A673 (cell line): ENCODE data around the gene KMT2C. TPM values are rescaled to one million over a fixed set of nuclear protein-coding genes. Genes with fewer than 3 reads are reported as not detected.

Source experiments
- BruUV-seq: library from RNA; stranded (reverse); fragments of 400-500 nt; replicated peaks from 2 replicates; lab custom pipeline; 2021; lab: Mats Ljungman, UMichigan
- CTCF ChIA-PET: fragments of 300-600 bp; sonication (Branson Sonifier 250); formaldehyde crosslinking; loops from one replicate; lab custom pipeline; 2022; ENCODE audit warnings: antibody characterized with exemption; lab: Charles Lee
- POLR2A ChIA-PET: fragments of 300-600 bp; sonication (Branson Sonifier 250); formaldehyde crosslinking; loops from one replicate; lab custom pipeline; 2022; ENCODE audit warnings: antibody characterized with exemption; ENCODE audit not compliant: low non-redundant PET; lab: Charles Lee
- DNase-seq: peaks from one replicate; pipeline ENCODE4 v3.0.0-alpha.2; 2015; ENCODE audit warnings: low spot score
- H3K27ac ChIP-seq: fragments of 200-600 bp; sonication (generic); 2 replicates; pipeline ENCODE4 v1.5.1; 2016; ENCODE audit warnings: mixed run types, low read depth, mild to moderate bottlenecking, mixed read lengths, antibody characterized with exemption, low read length; ENCODE audit not compliant: poor library complexity, severe bottlenecking
- H3K27me3 ChIP-seq: fragments of 200-600 bp; sonication (generic); replicated peaks from 2 replicates; pipeline ENCODE4 v1.6.1; 2017; ENCODE audit warnings: mixed run types, low read depth, mild to moderate bottlenecking, mixed read lengths, antibody characterized with exemption, low read length; ENCODE audit not compliant: insufficient read depth, poor library complexity
- H3K36me3 ChIP-seq: fragments of 200-600 bp; sonication (generic); 2 replicates; pipeline ENCODE4 v1.6.1; 2016; ENCODE audit warnings: mixed run types, mild to moderate bottlenecking, mixed read lengths, antibody characterized with exemption, low read length; ENCODE audit not compliant: insufficient read depth, poor library complexity, severe bottlenecking
- H3K4me1 ChIP-seq: fragments of 200-600 bp; sonication (generic); 2 replicates; pipeline ENCODE4 v1.6.1; 2017; ENCODE audit warnings: mixed run types, mild to moderate bottlenecking, mixed read lengths, antibody characterized with exemption, low read length; ENCODE audit not compliant: insufficient read depth, poor library complexity, severe bottlenecking
- H3K4me3 ChIP-seq: fragments of 200-600 bp; sonication (generic); 2 replicates; pipeline ENCODE4 v1.5.1; 2016; ENCODE audit warnings: low read depth, mixed run types, mild to moderate bottlenecking, mixed read lengths, low read length; ENCODE audit not compliant: poor library complexity, severe bottlenecking
- H3K9me3 ChIP-seq: fragments of 200-600 bp; sonication (generic); 2 replicates; pipeline ENCODE4 v1.6.1; 2016; ENCODE audit warnings: mixed run types, low read depth, mild to moderate bottlenecking, mixed read lengths, antibody characterized with exemption, low read length; ENCODE audit not compliant: poor library complexity, severe bottlenecking
- EZH2 ChIP-seq: fragments of 200-600 bp; sonication (generic); IDR thresholded peaks from 2 replicates; pipeline ENCODE4 v1.6.1; 2017; ENCODE audit warnings: borderline replicate concordance, low read depth, mild to moderate bottlenecking, mixed read lengths, antibody characterized with exemption, low read length; ENCODE audit not compliant: poor library complexity, severe bottlenecking
- intact Hi-C: fragments of 100-400 bp; cut with micrococcal nuclease; formaldehyde crosslinking; loops from one replicate; pipeline ENCODE4 v1.10.0; 2022; ENCODE audit not compliant: unreplicated experiment
- total RNA-seq: library from RNA; stranded (reverse); gene quantifications from 2 replicates; pipeline ENCODE4 v1.2.3, GENCODE V29; 2021
- TF ChIP-seq, protein P1 (sequence below): fragments of 300-800, 200-600 bp; sonication (generic); conservative IDR thresholded peaks from 2 replicates; pipeline ENCODE4 v1.5.1; 2017; ENCODE audit warnings: low read depth, mild to moderate bottlenecking, antibody characterized with exemption, low read length, moderate library complexity, mixed read lengths

Gene KMT2C
- total RNA-seq, 1 experiment from 2014 or later: 52.9 TPM

DNA sequence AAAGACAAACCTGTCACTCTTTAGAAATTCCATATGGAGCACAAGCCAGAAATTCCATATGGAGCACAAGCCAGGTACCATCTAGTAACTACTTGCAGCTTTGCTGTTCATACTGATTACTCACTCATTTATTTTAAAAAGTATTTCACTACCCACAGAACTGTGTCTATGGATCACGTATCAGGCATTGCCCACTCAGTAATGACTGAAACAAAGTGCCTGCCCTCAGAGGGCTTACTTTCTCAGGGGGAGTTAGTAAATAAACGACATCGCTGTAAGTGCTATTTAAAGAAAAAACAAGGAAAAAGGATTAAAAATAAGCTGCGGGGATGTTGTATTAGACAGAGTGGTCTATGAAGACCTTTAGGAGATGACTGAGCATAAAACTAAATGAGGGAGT lies 239.4 kb downstream of the KMT2C start:
- Histone ChIP-seq H3K4me3 (no peak overlapping the region), H3K9me3 (no peaks in the 10 kb centered on the region), H3K27me3 (no peaks in the 10 kb centered on the region), H3K36me3 (peaks cover 33% of the 10 kb centered on the region), H3K4me1 (no peaks in the 10 kb centered on the region), H3K27ac (no peak overlapping the region)
- ChIA-PET POLR2A (no interaction called here), CTCF (no interaction called here)
- intact Hi-C loops: no loop called here
- DNase-seq: no peak
- no TSS peak for BruUV-seq
- no peak for TF ChIP-seq EZH2
- TF ChIP-seq, protein P1, sequence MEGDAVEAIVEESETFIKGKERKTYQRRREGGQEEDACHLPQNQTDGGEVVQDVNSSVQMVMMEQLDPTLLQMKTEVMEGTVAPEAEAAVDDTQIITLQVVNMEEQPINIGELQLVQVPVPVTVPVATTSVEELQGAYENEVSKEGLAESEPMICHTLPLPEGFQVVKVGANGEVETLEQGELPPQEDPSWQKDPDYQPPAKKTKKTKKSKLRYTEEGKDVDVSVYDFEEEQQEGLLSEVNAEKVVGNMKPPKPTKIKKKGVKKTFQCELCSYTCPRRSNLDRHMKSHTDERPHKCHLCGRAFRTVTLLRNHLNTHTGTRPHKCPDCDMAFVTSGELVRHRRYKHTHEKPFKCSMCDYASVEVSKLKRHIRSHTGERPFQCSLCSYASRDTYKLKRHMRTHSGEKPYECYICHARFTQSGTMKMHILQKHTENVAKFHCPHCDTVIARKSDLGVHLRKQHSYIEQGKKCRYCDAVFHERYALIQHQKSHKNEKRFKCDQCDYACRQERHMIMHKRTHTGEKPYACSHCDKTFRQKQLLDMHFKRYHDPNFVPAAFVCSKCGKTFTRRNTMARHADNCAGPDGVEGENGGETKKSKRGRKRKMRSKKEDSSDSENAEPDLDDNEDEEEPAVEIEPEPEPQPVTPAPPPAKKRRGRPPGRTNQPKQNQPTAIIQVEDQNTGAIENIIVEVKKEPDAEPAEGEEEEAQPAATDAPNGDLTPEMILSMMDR: no peak

GRCh38 chr7:152193880-152194279 lies 241.9 kb downstream of the KMT2C start:
- Histone ChIP-seq H3K9me3 (no peaks in the 10 kb centered on the region), H3K36me3 (peaks cover 32% of the 10 kb centered on the region), H3K27me3 (no peaks in the 10 kb centered on the region), H3K4me3 (no peak overlapping the region), H3K27ac (no peak overlapping the region), H3K4me1 (no peaks in the 10 kb centered on the region)
- CTCF ChIA-PET: no interaction called here
- no peak for TF ChIP-seq EZH2
- no peak for DNase-seq
- no TSS peak for BruUV-seq
- intact Hi-C loops: no loop called here
- POLR2A ChIA-PET: no interaction called here

- Histone ChIP-seq H3K36me3 (peaks cover 37% of the 10 kb centered on the region), H3K27me3 (no peaks in the 10 kb centered on the region), H3K27ac (no peak overlapping the region), H3K9me3 (no peaks in the 10 kb centered on the region), H3K4me1 (no peaks in the 10 kb centered on the region), H3K4me3 (no peak overlapping the region)
- TF ChIP-seq, protein P1: no peak
- no peak for TF ChIP-seq EZH2
- POLR2A ChIA-PET: no interaction called here
- intact Hi-C loops: no loop called here
- BruUV-seq: no TSS peak
- DNase-seq: no peak
- CTCF ChIA-PET: no interaction called here
Observed at GRCh38 chr7:152189061-152189460, 246.7 kb downstream of the KMT2C start.

- BruUV-seq: no TSS peak
- Histone ChIP-seq H3K27ac (no peak overlapping the region), H3K4me1 (no peaks in the 10 kb centered on the region), H3K27me3 (no peaks in the 10 kb centered on the region), H3K4me3 (no peak overlapping the region), H3K36me3 (peaks cover 48% of the 10 kb centered on the region), H3K9me3 (no peaks in the 10 kb centered on the region)
- POLR2A ChIA-PET: interaction anchor here (0.7 kb wide), 1 partner anchor 13 kb away, joined by 3 read pairs; no protein-coding TSS in a partner anchor
- CTCF ChIA-PET: no interaction called here
- no peak for TF ChIP-seq EZH2
- TF ChIP-seq, protein P1: no peak
- DNase-seq: no peak
- intact Hi-C loops: no loop called here
Observed at GRCh38 chr7:152185558-152185957, 250.2 kb downstream of the KMT2C start.
